NCI-H446 (cell line): ENCODE data around the gene MDM2.
A peak's percentile ranks its signal among the peaks of the same experiment; 100 is the strongest.
"Not testable (repeated sequence)": the region's sequence is repeated elsewhere in the genome, so short reads cannot be mapped to it uniquely, and the experiment has no call there.

ENCODE experiments used
- DNase-seq, 2 experiments: peaks; one replicate each; lab custom pipeline; 2025; lab: John Stamatoyannopoulos, UW

MDM2 gene

GRCh38 chr12:68806488-68807237 is 1.3 kb upstream of the MDM2 start:
- no peak for DNase-seq

GRCh38 chr12:68807274-68807575 is 752 bp upstream of the MDM2 start:
- DNase-seq: not testable (repeated sequence)

- peak; percentile 51 to 68 for DNase-seq
Observed at GRCh38 chr12:68808388-68809189, 612 bp downstream of the MDM2 start.

- DNase-seq: no peak
Observed at GRCh38 chr12:68809190-68810026, 1.4 kb downstream of the MDM2 start.

DNA sequence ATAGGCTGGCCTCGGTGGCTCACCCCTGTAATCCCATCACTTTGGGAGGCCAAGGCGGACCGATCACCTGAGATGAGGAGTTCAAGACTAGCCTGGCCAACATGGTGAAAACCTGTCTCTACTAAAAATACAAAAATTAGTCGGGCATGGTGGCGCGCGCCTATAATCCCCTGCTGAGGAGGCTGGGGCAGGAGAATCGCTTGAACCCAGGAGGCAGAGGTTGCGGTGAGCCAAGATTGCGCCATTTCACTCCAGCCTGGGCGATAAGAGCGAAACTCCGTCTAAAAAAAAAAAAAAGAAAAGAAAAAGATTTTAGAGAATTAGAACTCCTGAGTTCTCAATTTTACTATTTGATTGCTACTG is 2.0 kb downstream of the MDM2 start:
- not testable (repeated sequence) for DNase-seq

GRCh38 chr12:68811573-68811972 is 3.6 kb downstream of the MDM2 start:
- not testable (repeated sequence) for DNase-seq

GRCh38 chr12:68812553-68813241 is 4.7 kb downstream of the MDM2 start:
- DNase-seq: no peak

DNA sequence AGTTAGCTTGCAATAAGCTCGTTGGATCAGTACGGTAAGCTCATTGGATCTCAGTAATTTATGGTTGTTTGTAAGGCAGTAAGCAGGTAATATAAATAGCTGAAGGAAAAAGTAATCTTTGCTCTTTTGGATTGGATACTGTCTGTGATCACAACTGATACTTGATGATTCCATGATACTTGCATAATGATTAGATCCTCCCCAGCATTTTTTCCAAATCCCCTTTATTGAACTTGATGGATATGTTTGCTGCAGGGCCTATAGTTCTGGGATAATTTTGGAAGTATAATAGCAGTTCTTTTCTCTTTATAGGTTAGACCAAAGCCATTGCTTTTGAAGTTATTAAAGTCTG is 5.2 kb downstream of the MDM2 start:
- DNase-seq: no peak

DNA sequence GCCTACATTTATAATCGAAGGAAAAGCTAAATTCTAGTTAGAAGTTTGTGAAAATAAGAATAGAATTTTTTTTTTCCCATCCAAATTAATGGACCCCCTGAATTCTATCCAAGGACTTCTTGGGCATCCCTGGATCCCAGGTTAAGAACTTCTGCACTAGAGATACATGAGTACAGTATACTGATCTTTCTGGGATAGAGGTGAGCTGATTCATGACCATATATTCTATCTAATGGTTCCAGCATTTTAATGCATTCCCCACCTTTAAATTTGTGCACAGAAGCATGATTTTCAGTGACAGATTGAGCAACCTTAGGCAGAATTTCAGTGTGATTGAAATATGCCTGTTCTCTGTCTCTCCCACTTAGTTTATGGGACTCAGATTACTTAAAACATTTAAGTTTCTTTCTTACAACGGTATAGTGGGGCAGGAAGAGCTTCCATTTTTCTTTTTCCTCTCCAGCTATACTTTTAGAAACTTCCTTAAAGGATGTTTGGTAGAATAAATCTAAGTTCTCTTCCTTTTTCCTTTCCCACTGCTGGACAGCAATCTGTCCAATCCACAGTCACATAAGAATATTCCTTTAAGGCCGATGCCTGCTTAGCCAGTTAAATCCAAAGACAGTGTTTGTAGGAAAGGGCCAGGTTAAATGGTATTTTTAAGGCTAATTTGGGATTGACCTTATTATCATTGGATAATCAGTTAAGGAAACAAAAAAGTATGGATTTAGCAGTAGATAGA is 6.7 kb downstream of the MDM2 start:
- no peak for DNase-seq

DNA sequence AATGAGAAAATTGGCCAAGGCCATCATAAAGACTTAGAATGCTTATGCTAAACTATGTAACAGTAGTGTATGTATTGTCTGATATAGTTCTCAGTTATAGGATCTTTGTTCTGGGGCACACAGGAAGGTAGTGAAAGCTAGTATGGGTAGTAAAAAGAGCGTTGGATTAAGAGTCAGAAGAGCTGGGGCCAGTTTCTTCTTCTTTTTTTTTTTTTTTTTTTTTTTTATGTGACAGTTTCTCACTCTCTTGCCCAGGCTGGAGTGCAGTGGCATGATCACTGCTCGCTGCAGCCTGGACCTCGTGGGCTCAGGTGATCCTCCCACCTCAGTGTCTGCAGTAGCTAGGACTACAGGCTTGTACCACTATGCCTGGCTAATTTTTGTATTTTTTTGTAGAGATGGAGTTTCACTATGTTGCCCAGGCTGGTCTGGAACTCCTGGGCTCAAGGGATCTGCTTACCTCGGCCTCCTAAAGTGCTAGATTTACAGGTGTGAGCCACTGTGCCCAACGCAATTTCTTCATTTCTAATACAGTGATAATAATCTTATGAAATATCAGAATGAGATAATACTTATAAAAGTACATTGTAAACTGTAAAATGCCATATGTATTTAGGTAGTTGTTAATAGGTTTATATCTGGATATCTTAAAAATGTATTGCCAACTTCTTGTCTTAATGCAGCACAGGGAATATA is 7.4 kb downstream of the MDM2 start:
- no peak for DNase-seq

DNA sequence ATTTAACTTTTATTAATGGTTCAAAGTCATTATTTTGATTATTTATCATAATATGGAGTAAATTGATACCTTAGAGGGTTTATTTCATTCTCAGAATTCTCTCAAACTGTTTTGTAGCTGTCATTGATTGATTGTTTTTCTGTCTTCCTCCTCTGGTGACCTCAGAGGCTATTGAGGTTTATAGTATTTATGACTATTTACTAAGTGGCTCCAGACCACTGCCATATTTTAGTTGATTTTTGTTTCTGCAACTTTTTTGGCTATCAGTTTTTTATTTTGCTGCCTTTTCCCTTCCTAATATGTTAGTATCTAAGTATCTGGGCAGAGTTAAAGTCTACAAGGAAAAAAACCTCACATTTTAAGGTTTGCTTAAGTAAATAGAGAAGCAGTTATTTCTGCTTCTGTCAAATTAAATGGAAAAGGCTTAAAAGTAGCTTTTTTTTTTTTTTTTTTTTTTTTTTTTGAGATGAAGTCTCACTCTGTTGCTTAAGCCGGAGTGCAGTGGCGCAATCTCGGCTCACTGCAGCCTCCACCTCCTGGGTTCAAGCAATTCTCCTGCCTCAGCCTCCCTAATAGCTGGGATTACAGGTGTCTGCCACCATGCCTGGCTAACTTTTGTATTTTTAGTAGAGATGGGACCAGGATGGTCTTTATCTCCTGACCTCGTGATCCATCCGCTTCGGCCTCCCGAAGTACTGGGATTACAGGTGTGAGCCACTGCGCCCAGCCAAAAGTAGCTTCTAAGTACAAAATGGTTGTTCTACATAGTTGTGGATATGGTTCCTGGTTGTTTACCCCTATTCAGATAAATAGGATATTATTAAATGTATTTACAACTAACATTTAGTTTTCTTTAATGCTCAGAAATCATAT is 8.2 kb downstream of the MDM2 start:
- DNase-seq: no peak

GRCh38 chr12:68819481-68819880 is 11.5 kb downstream of the MDM2 start:
- not testable (repeated sequence) for DNase-seq

GRCh38 chr12:68821357-68822188 is 13.6 kb downstream of the MDM2 start:
- DNase-seq: no peak

DNA sequence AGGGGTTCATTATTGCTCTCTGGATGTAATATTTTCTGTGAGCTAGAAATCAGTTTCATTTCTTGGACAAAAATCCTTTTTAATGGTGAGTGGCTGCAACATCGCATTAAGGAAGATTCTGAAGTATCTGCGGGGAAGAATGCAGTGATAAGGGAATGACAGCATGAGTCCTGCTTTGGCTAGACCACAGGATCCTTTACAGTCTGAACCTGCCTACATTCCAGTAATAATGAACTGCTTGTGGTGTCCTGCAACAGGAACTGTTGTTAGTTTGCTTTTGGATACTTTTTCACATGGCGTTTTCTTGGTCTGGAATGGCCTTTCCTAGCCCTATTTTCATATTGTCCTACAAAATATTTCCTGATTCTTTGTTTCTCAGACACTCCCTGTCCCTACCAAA is 15.7 kb downstream of the MDM2 start:
- no peak for DNase-seq

DNA sequence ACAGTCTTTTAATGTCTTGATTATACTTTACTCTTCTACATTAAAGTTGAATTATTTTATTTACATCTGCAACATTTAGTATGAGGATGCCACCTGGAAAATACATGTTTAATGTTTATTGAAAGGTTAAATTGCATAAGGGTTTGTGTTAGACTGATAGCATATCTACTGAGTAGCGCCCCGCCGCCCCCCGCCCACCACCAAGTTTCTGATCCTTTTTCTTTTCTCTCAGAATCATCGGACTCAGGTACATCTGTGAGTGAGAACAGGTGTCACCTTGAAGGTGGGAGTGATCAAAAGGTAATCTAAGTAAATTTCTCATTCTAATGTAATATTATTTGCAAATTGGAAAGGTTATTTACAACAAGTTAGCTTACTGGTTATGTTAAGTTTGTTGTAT is 16.2 kb downstream of the MDM2 start:
- no peak for DNase-seq

- DNase-seq: no peak
Observed at GRCh38 chr12:68824597-68825250, 16.7 kb downstream of the MDM2 start.

DNA sequence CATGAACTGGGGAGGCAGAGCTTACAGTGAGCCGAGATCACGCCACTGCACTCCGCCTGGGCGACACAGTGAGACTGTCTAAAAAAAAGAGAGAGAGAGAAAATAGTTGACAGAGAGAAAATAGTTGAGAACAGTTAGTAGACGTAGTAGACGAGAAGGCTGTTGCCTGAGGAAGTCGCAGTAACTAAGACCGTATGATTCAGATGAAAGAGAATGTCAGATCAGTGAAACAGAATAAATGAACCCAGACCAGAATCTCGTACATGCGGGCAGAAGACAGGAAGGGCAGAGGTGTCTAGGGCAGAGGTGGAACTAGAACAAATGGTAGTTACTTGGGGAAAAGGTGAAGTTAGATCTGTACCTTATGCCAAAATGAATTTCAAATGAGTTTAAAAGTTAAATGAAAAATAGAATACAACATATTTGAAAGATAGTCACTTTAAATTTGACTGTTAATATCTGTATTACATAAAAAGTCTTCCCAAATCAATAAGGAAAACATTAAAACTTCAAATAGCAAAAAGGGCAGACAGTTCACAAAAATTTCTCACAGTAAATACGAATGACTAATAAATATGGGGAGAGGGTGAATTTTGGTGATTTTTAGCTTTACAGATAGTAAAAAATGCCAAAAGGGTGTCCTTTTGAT is 17.7 kb downstream of the MDM2 start:
- DNase-seq: no peak
